Sigmoid colon (tissue), 3 donors: ENCODE results near the gene CCDC70.

Experiments
- CTCF ChIP-seq, 4 experiments: fragments of 450-650 bp in 3 of 4; fragments of 200-600 bp in 1 of 4; IDR thresholded peaks; one replicate each; pipeline ENCODE4 v1.5.1; 2016 to 2019; ENCODE audit warnings: antibody characterized with exemption in 4 of 4, mild to moderate bottlenecking in 3 of 4, moderate library complexity in 2 of 4
- POLR2A ChIP-seq, 2 donors: fragments of 450-650 bp; IDR thresholded peaks; one replicate each; pipeline ENCODE4 v1.6.1; 2016; ENCODE audit warnings: antibody characterized with exemption in 2 of 2, mild to moderate bottlenecking in 2 of 2, moderate library complexity in 2 of 2

DNA sequence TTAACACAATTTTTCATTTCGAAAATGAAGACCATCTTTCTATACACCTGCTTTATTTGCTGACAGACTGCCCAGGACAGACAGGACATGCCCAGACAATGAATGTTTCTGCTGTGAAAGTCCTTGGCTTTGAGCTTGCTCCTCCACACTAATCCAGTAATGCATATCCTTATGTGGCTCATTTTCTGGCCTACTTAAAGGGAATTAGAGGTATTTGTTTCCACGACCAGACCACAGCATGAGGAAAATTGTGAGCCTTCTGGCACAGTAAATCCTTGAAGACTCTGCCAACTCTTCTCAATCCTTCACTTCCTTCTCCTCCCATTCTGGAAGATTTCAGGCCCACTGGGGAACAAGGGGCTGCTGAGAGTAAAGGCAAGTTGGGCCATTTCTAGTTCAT is 25.7 kb downstream of the CCDC70 start:
- TF ChIP-seq POLR2A (IDR thresholded peaks at IDR 0.05): no peak
- no peak for TF ChIP-seq CTCF (IDR thresholded peaks at IDR 0.05)
